K562 (cell line): Measurements from ENCODE around the gene IL4R. TPM values are rescaled to one million over a fixed set of nuclear protein-coding genes. Genes with fewer than 3 reads are reported as not detected.
A peak's percentile ranks its signal among the peaks of the same experiment; 100 is the strongest.

ENCODE experiments used
- GTF2A2 ChIP-seq: IDR thresholded peaks from 2 replicates; pipeline ENCODE4 v1.6.1; 2016; ENCODE audit warnings: mild to moderate bottlenecking, missing genetic modification characterization, missing compliant biosample characterization
- POU5F1 ChIP-seq: fragments of 150-350 bp; IDR thresholded peaks from 2 replicates; pipeline ENCODE4 v1.6.1; 2014; ENCODE audit warnings: borderline replicate concordance, low read length, low read depth, mild to moderate bottlenecking; ENCODE audit not compliant: partially characterized antibody
- TFE3 ChIP-seq: fragments of 450-650 bp; formaldehyde crosslinking; IDR thresholded peaks from 2 replicates; pipeline ENCODE4 v1.4.0; 2020; ENCODE audit warnings: mild to moderate bottlenecking, mixed read lengths
- USF2 ChIP-seq: sonication (generic); formaldehyde crosslinking; IDR thresholded peaks from 2 replicates; pipeline ENCODE4 v1.5.0; 2020; ENCODE audit warnings: missing genetic modification reagents
- ZBTB11 ChIP-seq, 3 experiments: fragments of 200-800 bp in 1 of 3; fragments of 250-450 bp in 1 of 3; fragments of 450-650 bp in 1 of 3; sonication (Bioruptor Pico) in 1 of 3; sonication (Bioruptor generic) in 1 of 3; formaldehyde crosslinking in 1 of 3; IDR thresholded peaks; 2 replicates each; pipeline versions ENCODE4 v1.6.1 to v1.8.0; 2016 to 2022; ENCODE audit warnings: mild to moderate bottlenecking in 2 of 3, missing genetic modification characterization in 2 of 3, missing compliant biosample characterization in 1 of 3, moderate library complexity in 1 of 3
- polyA plus RNA-seq, 8 experiments: library from polyadenylated mRNA; depleted of rRNA in 4 of 8; stranded (reverse) in 5 of 8; unstranded in 3 of 8; fragments of >200 nt; fragmentation: Nextera tagmentation in 2 of 8; fragmentation: Illumina TruSeq in 1 of 8; extraction: Ambion mirVana in 2 of 8; extraction: Trizol in 1 of 8; gene quantifications; 2 replicates each; pipeline versions ENCODE4 v1.2.1 to v1.2.3, GENCODE V29; 2011 to 2014; ENCODE audit warnings: inconsistent platforms in 1 of 8, missing spikeins in 1 of 8
- total RNA-seq, 7 experiments: library from RNA; depleted of rRNA in 6 of 7; stranded (reverse); fragments of >200 nt in 6 of 7; fragmentation: Illumina TruSeq in 2 of 7; extraction: Trizol in 2 of 7; gene quantifications; 2 replicates each; pipeline versions ENCODE4 v1.2.1 to v1.2.3, GENCODE V29; 2011 to 2021; ENCODE audit warnings: low replicate concordance in 1 of 7
- TF ChIP-seq, protein P1 (sequence below), 2 experiments: fragments of 450-650 bp in 1 of 2; sonication (generic) in 1 of 2; formaldehyde crosslinking in 1 of 2; IDR thresholded peaks; 2 replicates each; pipeline versions ENCODE4 v1.7.1 to v1.9.0; 2016 to 2022; ENCODE audit warnings: inconsistent platforms in 1 of 2, mild to moderate bottlenecking in 1 of 2, missing genetic modification reagents in 1 of 2

Gene IL4R
- total and polyA plus RNA-seq, 9 of the 15 experiments (the other 6 are each of a cell fraction or from before 2014, with no cell fraction given): 0.17 to 5.8 (median 3.3) TPM

DNA sequence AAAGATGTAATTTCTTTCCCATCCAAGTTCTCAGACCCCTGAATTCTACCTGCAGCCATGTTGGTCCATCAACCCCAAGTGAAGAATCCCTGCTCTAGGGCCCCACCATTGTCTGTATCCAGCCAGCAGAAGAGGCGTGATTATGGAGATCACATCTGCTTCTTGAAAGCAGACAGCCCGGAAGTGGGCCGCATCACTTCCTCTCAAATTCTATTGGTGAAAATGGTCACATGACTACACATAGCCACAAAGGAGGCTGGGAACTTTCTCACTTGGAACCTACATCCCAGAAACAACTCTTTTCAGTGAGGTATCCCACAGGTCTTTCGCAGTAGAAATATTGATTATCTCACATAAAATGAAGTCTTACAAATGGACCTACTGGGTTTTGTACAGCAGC is 40.1 kb downstream of the IL4R start (continued):
- TF ChIP-seq, protein P1, sequence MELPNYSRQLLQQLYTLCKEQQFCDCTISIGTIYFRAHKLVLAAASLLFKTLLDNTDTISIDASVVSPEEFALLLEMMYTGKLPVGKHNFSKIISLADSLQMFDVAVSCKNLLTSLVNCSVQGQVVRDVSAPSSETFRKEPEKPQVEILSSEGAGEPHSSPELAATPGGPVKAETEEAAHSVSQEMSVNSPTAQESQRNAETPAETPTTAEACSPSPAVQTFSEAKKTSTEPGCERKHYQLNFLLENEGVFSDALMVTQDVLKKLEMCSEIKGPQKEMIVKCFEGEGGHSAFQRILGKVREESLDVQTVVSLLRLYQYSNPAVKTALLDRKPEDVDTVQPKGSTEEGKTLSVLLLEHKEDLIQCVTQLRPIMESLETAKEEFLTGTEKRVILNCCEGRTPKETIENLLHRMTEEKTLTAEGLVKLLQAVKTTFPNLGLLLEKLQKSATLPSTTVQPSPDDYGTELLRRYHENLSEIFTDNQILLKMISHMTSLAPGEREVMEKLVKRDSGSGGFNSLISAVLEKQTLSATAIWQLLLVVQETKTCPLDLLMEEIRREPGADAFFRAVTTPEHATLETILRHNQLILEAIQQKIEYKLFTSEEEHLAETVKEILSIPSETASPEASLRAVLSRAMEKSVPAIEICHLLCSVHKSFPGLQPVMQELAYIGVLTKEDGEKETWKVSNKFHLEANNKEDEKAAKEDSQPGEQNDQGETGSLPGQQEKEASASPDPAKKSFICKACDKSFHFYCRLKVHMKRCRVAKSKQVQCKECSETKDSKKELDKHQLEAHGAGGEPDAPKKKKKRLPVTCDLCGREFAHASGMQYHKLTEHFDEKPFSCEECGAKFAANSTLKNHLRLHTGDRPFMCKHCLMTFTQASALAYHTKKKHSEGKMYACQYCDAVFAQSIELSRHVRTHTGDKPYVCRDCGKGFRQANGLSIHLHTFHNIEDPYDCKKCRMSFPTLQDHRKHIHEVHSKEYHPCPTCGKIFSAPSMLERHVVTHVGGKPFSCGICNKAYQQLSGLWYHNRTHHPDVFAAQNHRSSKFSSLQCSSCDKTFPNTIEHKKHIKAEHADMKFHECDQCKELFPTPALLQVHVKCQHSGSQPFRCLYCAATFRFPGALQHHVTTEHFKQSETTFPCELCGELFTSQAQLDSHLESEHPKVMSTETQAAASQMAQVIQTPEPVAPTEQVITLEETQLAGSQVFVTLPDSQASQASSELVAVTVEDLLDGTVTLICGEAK (IDR thresholded peaks at IDR 0.05): peak; percentile 71
- TF ChIP-seq, protein P1 (CRISPR knock-in tag; IDR thresholded peaks at IDR 0.05): no peak
- TF ChIP-seq USF2 (CRISPR knock-in tag): peak; percentile 77
- no peak for TF ChIP-seq ZBTB11 (CRISPR knock-in tag; IDR thresholded peaks at IDR 0.05)
- no peak for TF ChIP-seq POU5F1
- TF ChIP-seq TFE3 (CRISPR knock-in tag): peak; percentile 92
- TF ChIP-seq GTF2A2 (tag): no peak
